Trophoblast cell (in vitro differentiated cells and primary cell): Measurements from ENCODE around the gene DAAM1.

Experiments used
- DNase-seq, 2 donors: peaks; one replicate each; pipeline ENCODE4 v3.0.0-alpha.2; 2016
- H2AFZ ChIP-seq: 2 replicates; pipeline ENCODE4 v1.6.1; 2013; ENCODE audit warnings: low read length, moderate library complexity, mild to moderate bottlenecking; ENCODE audit not compliant: insufficient read depth, poor library complexity
- H2AK5ac ChIP-seq: 2 replicates; pipeline ENCODE4 v1.6.1; 2013; ENCODE audit warnings: mild to moderate bottlenecking, low read length
- H2BK120ac ChIP-seq: 2 replicates; pipeline ENCODE4 v1.6.1; 2013; ENCODE audit warnings: low read length, mild to moderate bottlenecking, moderate library complexity; ENCODE audit not compliant: insufficient read depth, poor library complexity
- H2BK12ac ChIP-seq: 2 replicates; pipeline ENCODE4 v1.6.1; 2013; ENCODE audit warnings: mild to moderate bottlenecking, low read length, moderate library complexity
- H2BK5ac ChIP-seq: 2 replicates; pipeline ENCODE4 v1.6.1; 2013; ENCODE audit warnings: low read length, low read depth, moderate library complexity, mild to moderate bottlenecking; ENCODE audit not compliant: poor library complexity
- H3K14ac ChIP-seq: 2 replicates; pipeline ENCODE4 v1.6.1; 2013; ENCODE audit warnings: mild to moderate bottlenecking, low read length
- H3K18ac ChIP-seq: 2 replicates; pipeline ENCODE4 v1.6.1; 2013; ENCODE audit warnings: mild to moderate bottlenecking, low read length
- H3K23ac ChIP-seq: 2 replicates; pipeline ENCODE4 v1.6.1; 2013; ENCODE audit warnings: low read length
- H3K27ac ChIP-seq: 2 replicates; pipeline ENCODE4 v1.5.1; 2013; ENCODE audit warnings: low read depth, mild to moderate bottlenecking, inconsistent platforms, low read length, moderate library complexity
- H3K27me3 ChIP-seq: 2 replicates; pipeline ENCODE4 v1.6.1; 2013; ENCODE audit warnings: inconsistent platforms, mild to moderate bottlenecking, low read length, moderate library complexity; ENCODE audit not compliant: insufficient read depth
- H3K36me3 ChIP-seq, 2 experiments: 1 replicate in 1 of 2; 2 replicates in 1 of 2; pipeline ENCODE4 v1.6.1; 2013; ENCODE audit warnings: low read length in 2 of 2, mild to moderate bottlenecking in 2 of 2, moderate library complexity in 1 of 2; ENCODE audit not compliant: insufficient read depth in 2 of 2, control insufficient read depth in 1 of 2
- H3K4ac ChIP-seq: 2 replicates; pipeline ENCODE4 v1.6.1; 2013; ENCODE audit warnings: low read depth, mild to moderate bottlenecking, low read length, moderate library complexity
- H3K4me1 ChIP-seq, 2 experiments: 1 replicate in 1 of 2; 2 replicates in 1 of 2; pipeline ENCODE4 v1.6.1; 2013; ENCODE audit warnings: low read length in 2 of 2, mild to moderate bottlenecking in 2 of 2, moderate library complexity in 1 of 2; ENCODE audit not compliant: insufficient read depth in 2 of 2, control insufficient read depth in 1 of 2
- H3K4me2 ChIP-seq: 2 replicates; pipeline ENCODE4 v1.6.1; 2013; ENCODE audit warnings: inconsistent platforms, mild to moderate bottlenecking, low read length, moderate library complexity
- H3K4me3 ChIP-seq: 2 replicates; pipeline ENCODE4 v1.5.1; 2013; ENCODE audit warnings: mild to moderate bottlenecking, low read depth, low read length, inconsistent platforms
- H3K79me1 ChIP-seq: one replicate; pipeline ENCODE4 v1.6.1; 2013; ENCODE audit warnings: low read length
- H3K79me2 ChIP-seq: 2 replicates; pipeline ENCODE4 v1.6.1; 2013; ENCODE audit warnings: low read length, mild to moderate bottlenecking; ENCODE audit not compliant: control insufficient read depth, insufficient read depth, poor library complexity
- H3K9ac ChIP-seq: 2 replicates; pipeline ENCODE4 v1.6.1; 2013; ENCODE audit warnings: mild to moderate bottlenecking, low read length
- H3K9me3 ChIP-seq: 2 replicates; pipeline ENCODE4 v1.6.1; 2013; ENCODE audit warnings: low read depth, mild to moderate bottlenecking, control low read depth, inconsistent platforms, low read length; ENCODE audit not compliant: insufficient read depth
- H4K12ac ChIP-seq: 2 replicates; pipeline ENCODE4 v1.6.1; 2013; ENCODE audit warnings: low read depth, mild to moderate bottlenecking, low read length, moderate library complexity
- H4K8ac ChIP-seq: 2 replicates; pipeline ENCODE4 v1.6.1; 2013; ENCODE audit warnings: low read depth, mild to moderate bottlenecking, low read length, moderate library complexity
- H4K91ac ChIP-seq: one replicate; pipeline ENCODE4 v1.6.1; 2013; ENCODE audit warnings: low read depth, mild to moderate bottlenecking, low read length, moderate library complexity
- WGBS: extraction: QIAGEN DNeasy Blood & Tissue Kit; methylation state at CpG from one replicate; pipeline ENCODE4 v1.1.7; 2013; ENCODE audit warnings: missing lambda C conversion rate; ENCODE audit not compliant: insufficient read length, insufficient coverage; ENCODE audit errors: extremely low coverage; 5-methylcytosine and 5-hydroxymethylcytosine counted together

The DAAM1 gene

GRCh38 chr14:59332727-59333126 lies 144.3 kb downstream of the DAAM1 start:
- no CpG with 5 or more reads among the region's 2 CpGs for WGBS

GRCh38 chr14:59333235-59333634 lies 144.8 kb downstream of the DAAM1 start:
- Histone ChIP-seq H2AK5ac (no peak overlapping the region), H3K79me1 (peaks cover 2% of the 10 kb centered on the region), H3K9me3 (no peaks in the 10 kb centered on the region), H3K4me1 (peaks cover 0 to 5% of the 10 kb centered on the region in 2 experiments), H2BK12ac (no peak overlapping the region), H3K27me3 (no peaks in the 10 kb centered on the region), H3K4me2 (no peak overlapping the region), H3K18ac (no peak overlapping the region), H3K36me3 (peaks cover 3 to 12% of the 10 kb centered on the region in 2 experiments), H3K9ac (no peak overlapping the region), H3K23ac (no peak overlapping the region), H2BK5ac (no peak overlapping the region), H3K27ac (no peak overlapping the region), H2AFZ (no peak overlapping the region), H4K8ac (no peak overlapping the region), H2BK120ac (no peak overlapping the region), H3K4me3 (no peak overlapping the region), H3K79me2 (no peaks in the 10 kb centered on the region), H4K91ac (no peak overlapping the region), H3K14ac (no peak overlapping the region), H4K12ac (no peak overlapping the region), H3K4ac (no peak overlapping the region)
- no CpG with 5 or more reads among the region's 2 CpGs for WGBS
- DNase-seq, result no peak

More at GRCh38 chr14:59332727-59333126, 144.3 kb downstream of the DAAM1 start:
- Histone ChIP-seq H2BK5ac (no peak overlapping the region), H3K23ac (no peak overlapping the region), H2AFZ (no peak overlapping the region), H3K79me2 (no peaks in the 10 kb centered on the region), H3K27ac (no peak overlapping the region), H4K91ac (no peak overlapping the region), H3K14ac (no peak overlapping the region), H4K8ac (no peak overlapping the region), H3K27me3 (no peaks in the 10 kb centered on the region), H3K18ac (no peak overlapping the region), H4K12ac (no peak overlapping the region), H3K9me3 (no peaks in the 10 kb centered on the region), H3K9ac (no peak overlapping the region), H2AK5ac (no peak overlapping the region), H2BK12ac (no peak overlapping the region), H3K4me1 (peaks cover 0 to 5% of the 10 kb centered on the region in 2 experiments), H3K4me2 (no peak overlapping the region), H2BK120ac (no peak overlapping the region), H3K79me1 (peaks cover 2% of the 10 kb centered on the region), H3K36me3 (peaks cover 3 to 12% of the 10 kb centered on the region in 2 experiments), H3K4me3 (no peak overlapping the region), H3K4ac (no peak overlapping the region)
- DNase-seq, result peak in 1 of 2 donors; percentile 18

- Histone ChIP-seq H2BK12ac (no peak overlapping the region), H3K79me1 (peaks cover 2% of the 10 kb centered on the region), H2BK120ac (no peak overlapping the region), H3K36me3 (peaks cover 3 to 12% of the 10 kb centered on the region in 2 experiments), H3K23ac (no peak overlapping the region), H3K27me3 (no peaks in the 10 kb centered on the region), H2BK5ac (no peak overlapping the region), H4K91ac (no peak overlapping the region), H4K8ac (no peak overlapping the region), H3K9me3 (no peaks in the 10 kb centered on the region), H3K4ac (no peak overlapping the region), H4K12ac (no peak overlapping the region), H3K9ac (no peak overlapping the region), H3K4me3 (no peak overlapping the region), H3K27ac (no peak overlapping the region), H3K4me2 (no peak overlapping the region), H3K18ac (no peak overlapping the region), H3K14ac (no peak overlapping the region), H2AK5ac (no peak overlapping the region), H2AFZ (no peak overlapping the region), H3K4me1 (peaks cover 0 to 5% of the 10 kb centered on the region in 2 experiments), H3K79me2 (no peaks in the 10 kb centered on the region)
- no CpG with 5 or more reads among the region's 1 CpG for WGBS
- DNase-seq, result peak; percentile 76 to 98
Measured at GRCh38 chr14:59333668-59334067, 145.2 kb downstream of the DAAM1 start.

GRCh38 chr14:59334253-59334652 lies 145.8 kb downstream of the DAAM1 start:
- no peaks in the 10 kb centered on the region for H3K27me3 ChIP-seq
- H2AFZ ChIP-seq, result no peak overlapping the region
- no peaks in the 10 kb centered on the region for H3K9me3 ChIP-seq
- H2BK12ac ChIP-seq, result no peak overlapping the region
- no peak overlapping the region for H3K27ac ChIP-seq
- H3K4me1 ChIP-seq, result peaks cover 0 to 5% of the 10 kb centered on the region in 2 experiments
- H2BK120ac ChIP-seq, result no peak overlapping the region
- H3K36me3 ChIP-seq, result peaks cover 3 to 12% of the 10 kb centered on the region in 2 experiments
- no peak overlapping the region for H4K8ac ChIP-seq
- peaks cover 2% of the 10 kb centered on the region for H3K79me1 ChIP-seq
- no peak for DNase-seq
- no peak overlapping the region for H4K91ac ChIP-seq
- H3K9ac ChIP-seq, result no peak overlapping the region
- H3K4me2 ChIP-seq, result no peak overlapping the region
- no peak overlapping the region for H3K23ac ChIP-seq
- no peak overlapping the region for H3K4me3 ChIP-seq
- no CpG with 5 or more reads among the region's 3 CpGs for WGBS
- H3K14ac ChIP-seq, result no peak overlapping the region
- no peak overlapping the region for H3K4ac ChIP-seq
- H2AK5ac ChIP-seq, result no peak overlapping the region
- H4K12ac ChIP-seq, result no peak overlapping the region
- H2BK5ac ChIP-seq, result no peak overlapping the region
- no peak overlapping the region for H3K18ac ChIP-seq
- no peaks in the 10 kb centered on the region for H3K79me2 ChIP-seq
